GM23338 (cell line): ENCODE data around the gene CNTN5. TPM values are rescaled to one million over a fixed set of nuclear protein-coding genes. Genes with fewer than 3 reads are reported as not detected.

Source experiments
- ATAC-seq: fragments of 200-7000 bp; cut with Tn5 transposase; 3 replicates; pipeline ENCODE4 v1.9.1; 2020
- DNase-seq: peaks from one replicate; pipeline ENCODE4 v3.0.0-alpha.2; 2015; ENCODE audit warnings: low spot score
- H2AFZ ChIP-seq: fragments of 200-600 bp; sonication (generic); 2 replicates; pipeline ENCODE4 v1.8.0; 2016; ENCODE audit warnings: antibody characterized with exemption, mild to moderate bottlenecking, moderate library complexity
- H3F3A ChIP-seq: fragments of 200-600 bp; sonication (generic); replicated peaks from 2 replicates; pipeline ENCODE4 v1.8.0; 2017; ENCODE audit warnings: antibody characterized with exemption, mixed run types, low read depth
- H3K27ac ChIP-seq: fragments of 200-600 bp; sonication (generic); 2 replicates; pipeline ENCODE4 v1.6.1; 2016; ENCODE audit warnings: low read depth
- H3K27me3 ChIP-seq: fragments of 200-600 bp; sonication (generic); 2 replicates; pipeline ENCODE4 v1.8.0; 2016; ENCODE audit warnings: mild to moderate bottlenecking, mixed run types, moderate library complexity; ENCODE audit not compliant: insufficient read depth
- H3K36me3 ChIP-seq: fragments of 200-600 bp; sonication (generic); 2 replicates; pipeline ENCODE4 v1.8.0; 2016; ENCODE audit warnings: mild to moderate bottlenecking; ENCODE audit not compliant: insufficient read depth
- H3K4me1 ChIP-seq: fragments of 200-600 bp; sonication (generic); 2 replicates; pipeline ENCODE4 v1.8.0; 2016; ENCODE audit warnings: mild to moderate bottlenecking, moderate library complexity; ENCODE audit not compliant: insufficient read depth
- H3K4me2 ChIP-seq: fragments of 200-600 bp; sonication (generic); 2 replicates; pipeline ENCODE4 v1.7.1; 2017; ENCODE audit warnings: mixed run types
- H3K4me3 ChIP-seq: fragments of 200-600 bp; sonication (generic); 2 replicates; pipeline ENCODE4 v1.6.1; 2016; ENCODE audit warnings: mixed run types
- H3K79me2 ChIP-seq: fragments of 200-600 bp; sonication (generic); replicated peaks from 2 replicates; pipeline ENCODE4 v1.8.0; 2017; ENCODE audit warnings: mild to moderate bottlenecking; ENCODE audit not compliant: insufficient read depth
- H3K9me2 ChIP-seq: fragments of 200-600 bp; sonication (generic); 2 replicates; pipeline ENCODE4 v1.8.0; 2017; ENCODE audit not compliant: insufficient read depth
- H4K20me1 ChIP-seq: fragments of 200-600 bp; sonication (generic); replicated peaks from 2 replicates; pipeline ENCODE4 v1.8.0; 2017; ENCODE audit warnings: mild to moderate bottlenecking; ENCODE audit not compliant: insufficient read depth
- H3K27ac Mint-ChIP-seq: 2 replicates; pipeline ENCODE4 v1.8.0; 2020; ENCODE audit warnings: inconsistent platforms, mild to moderate bottlenecking, moderate library complexity, mixed read lengths
- H3K27me3 Mint-ChIP-seq: 3 replicates; pipeline ENCODE4 v1.8.0; 2022; ENCODE audit warnings: low read depth, mild to moderate bottlenecking, moderate library complexity, mixed read lengths, inconsistent platforms; ENCODE audit not compliant: insufficient read depth, poor library complexity
- H3K36me3 Mint-ChIP-seq: 3 replicates; pipeline ENCODE4 v1.8.0; 2021; ENCODE audit warnings: low read depth, mild to moderate bottlenecking, inconsistent platforms, moderate library complexity, mixed read lengths
- H3K4me1 Mint-ChIP-seq: 3 replicates; pipeline ENCODE4 v1.8.0; 2020; ENCODE audit warnings: mild to moderate bottlenecking, inconsistent platforms, mixed read lengths
- H3K4me3 Mint-ChIP-seq: 3 replicates; pipeline ENCODE4 v1.8.0; 2021; ENCODE audit warnings: moderate library complexity, mild to moderate bottlenecking, inconsistent platforms, mixed read lengths
- H3K9me3 Mint-ChIP-seq: 3 replicates; pipeline ENCODE4 v1.8.0; 2020; ENCODE audit warnings: moderate library complexity, mild to moderate bottlenecking, inconsistent platforms, mixed read lengths
- CREB1 ChIP-seq: fragments of 250-450 bp; sonication (Bioruptor Pico); IDR thresholded peaks from 2 replicates; pipeline ENCODE4 v1.5.0; 2020; ENCODE audit warnings: low read depth, mild to moderate bottlenecking, moderate library complexity
- ETS1 ChIP-seq: IDR thresholded peaks from 2 replicates; pipeline ENCODE4 v1.6.1; 2016; ENCODE audit warnings: antibody characterized with exemption
- EZH2phosphoT487 ChIP-seq: fragments of 200-600 bp; sonication (generic); IDR thresholded peaks from one replicate; pipeline ENCODE4 v1.8.1; 2018; ENCODE audit warnings: antibody characterized with exemption; ENCODE audit not compliant: unreplicated experiment
- REST ChIP-seq: IDR thresholded peaks from one replicate; pipeline ENCODE4 v1.6.1; 2018; ENCODE audit warnings: antibody characterized with exemption; ENCODE audit not compliant: unreplicated experiment
- STAT1 ChIP-seq: IDR thresholded peaks from one replicate; pipeline ENCODE4 v1.6.1; 2016; ENCODE audit warnings: antibody characterized with exemption; ENCODE audit not compliant: unreplicated experiment
- ZNF462 ChIP-seq: fragments of 250-450 bp; sonication (Bioruptor Pico); IDR thresholded peaks from 2 replicates; pipeline ENCODE4 v1.5.0; 2020; ENCODE audit warnings: mild to moderate bottlenecking, moderate library complexity
- polyA plus RNA-seq: library from polyadenylated mRNA; unstranded; fragments of >200 nt; fragmentation: Nextera tagmentation; extraction: Ambion mirVana; gene quantifications from 2 replicates; pipeline ENCODE4 v1.2.1, GENCODE V29; 2016
- total RNA-seq: library from RNA; depleted of rRNA; stranded (reverse); fragments of >200 nt; shearing (Covaris generic); gene quantifications from 2 replicates; pipeline ENCODE4 v1.2.3, GENCODE V29; 2014

CNTN5 gene
- total and polyA plus RNA-seq, 2 experiments from 2014 or later, result not detected

GRCh38 chr11:100013011-100013410 is 992.3 kb downstream of the CNTN5 start (continued):
- TF ChIP-seq ZNF462 (no peak), EZH2phosphoT487 (no peak), CREB1 (CRISPR knock-in tag) (no peak)

GRCh38 chr11:100031973-100032372 is 1011.2 kb downstream of the CNTN5 start:
- Mint-ChIP-seq H3K36me3 (no peaks in the 10 kb centered on the region; the same call in 2 of the 3 replicates), H3K27ac (no peak overlapping the region), H3K9me3 (peaks cover 8% of the 10 kb centered on the region), H3K4me1 (no peaks in the 10 kb centered on the region; the same call in 2 of the 3 replicates), H3K27me3 (peaks cover 4% of the 10 kb centered on the region), H3K4me3 (no peak overlapping the region)
- Histone ChIP-seq H3K36me3 (no peaks in the 10 kb centered on the region), H3K27ac (no peak overlapping the region), H3K4me1 (no peaks in the 10 kb centered on the region), H3K4me3 (no peak overlapping the region), H3K9me2 (no peaks in the 10 kb centered on the region), H4K20me1 (no peaks in the 10 kb centered on the region), H3F3A (no peaks in the 10 kb centered on the region), H3K79me2 (no peaks in the 10 kb centered on the region), H3K27me3 (no peaks in the 10 kb centered on the region), H3K4me2 (no peak overlapping the region), H2AFZ (no peak overlapping the region)
- TF ChIP-seq REST (no peak), CREB1 (CRISPR knock-in tag) (no peak), STAT1 (no peak), ETS1 (no peak)
- DNase-seq (no peak), ATAC-seq (no peak)
